WTC11 (cell line): ENCODE measurements around the gene RIMBP2.

Source experiments
- CTCF ChIP-seq: fragments of 200-600 bp; IDR thresholded peaks from 2 replicates; pipeline ENCODE4 v1.8.0; 2022; ENCODE audit warnings: antibody characterized with exemption
- FOXP1 ChIP-seq: sonication (generic); formaldehyde crosslinking; IDR thresholded peaks from 2 replicates; pipeline ENCODE4 v1.8.0; 2022; ENCODE audit warnings: missing genetic modification reagents, mild to moderate bottlenecking, moderate library complexity, borderline replicate concordance
- JUN ChIP-seq: sonication (generic); formaldehyde crosslinking; IDR thresholded peaks from 2 replicates; pipeline ENCODE4 v1.8.0; 2023; ENCODE audit warnings: mild to moderate bottlenecking, missing genetic modification reagents
- MYBL2 ChIP-seq: sonication (generic); formaldehyde crosslinking; IDR thresholded peaks from 2 replicates; pipeline ENCODE4 v1.8.1; 2023; ENCODE audit warnings: mild to moderate bottlenecking, moderate library complexity, missing genetic modification reagents
- NR1H2 ChIP-seq: sonication (generic); formaldehyde crosslinking; IDR thresholded peaks from 2 replicates; pipeline ENCODE4 v1.9.0; 2021; ENCODE audit warnings: mild to moderate bottlenecking, moderate library complexity, missing genetic modification reagents
- NR3C1 ChIP-seq: sonication (generic); formaldehyde crosslinking; conservative IDR thresholded peaks from 2 replicates; pipeline ENCODE4 v1.8.1; 2023; ENCODE audit warnings: low read depth, mild to moderate bottlenecking, missing genetic modification reagents
- STAT6 ChIP-seq: sonication (generic); formaldehyde crosslinking; conservative IDR thresholded peaks from 2 replicates; pipeline ENCODE4 v1.8.1; 2023; ENCODE audit warnings: mild to moderate bottlenecking, low read depth, missing genetic modification reagents, moderate library complexity
- TEAD4 ChIP-seq: sonication (generic); formaldehyde crosslinking; IDR thresholded peaks from 2 replicates; pipeline ENCODE4 v1.8.0; 2022; ENCODE audit warnings: mild to moderate bottlenecking, missing genetic modification reagents
- TF ChIP-seq, protein P1 (sequence below): sonication (generic); formaldehyde crosslinking; IDR thresholded peaks from 2 replicates; pipeline ENCODE4 v1.8.1; 2022; ENCODE audit warnings: mild to moderate bottlenecking, moderate library complexity, missing genetic modification reagents

DNA sequence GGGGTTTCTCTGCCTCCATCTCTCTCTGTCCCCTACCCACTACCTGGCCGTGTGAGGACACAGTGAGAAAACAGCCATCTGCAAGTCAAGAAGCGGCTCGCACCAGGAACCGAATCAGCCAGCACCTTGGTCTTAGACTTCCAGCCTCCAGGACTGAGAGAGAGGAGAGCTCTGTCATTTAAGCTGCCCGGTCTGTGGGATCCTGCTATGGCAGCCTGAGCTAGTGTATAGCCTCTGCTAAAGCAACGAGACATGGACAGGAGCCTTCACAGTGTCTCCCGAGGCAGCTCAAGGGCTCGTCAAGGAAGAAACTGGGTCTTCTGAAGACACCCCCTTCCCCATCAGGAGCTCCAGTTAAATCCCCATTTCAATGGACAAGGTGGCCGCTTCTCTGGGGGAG lies 192.9 kb downstream of the RIMBP2 start:
- TF ChIP-seq CTCF: no peak
- TF ChIP-seq JUN (CRISPR knock-in tag): no peak
- TF ChIP-seq FOXP1 (CRISPR knock-in tag): no peak
- TF ChIP-seq MYBL2: no peak
- no peak for TF ChIP-seq TEAD4
- TF ChIP-seq, protein P1, sequence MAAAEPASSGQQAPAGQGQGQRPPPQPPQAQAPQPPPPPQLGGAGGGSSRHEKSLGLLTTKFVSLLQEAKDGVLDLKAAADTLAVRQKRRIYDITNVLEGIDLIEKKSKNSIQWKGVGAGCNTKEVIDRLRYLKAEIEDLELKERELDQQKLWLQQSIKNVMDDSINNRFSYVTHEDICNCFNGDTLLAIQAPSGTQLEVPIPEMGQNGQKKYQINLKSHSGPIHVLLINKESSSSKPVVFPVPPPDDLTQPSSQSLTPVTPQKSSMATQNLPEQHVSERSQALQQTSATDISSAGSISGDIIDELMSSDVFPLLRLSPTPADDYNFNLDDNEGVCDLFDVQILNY: no peak
- no peak for TF ChIP-seq STAT6 (CRISPR knock-in tag)
- TF ChIP-seq NR1H2 (CRISPR knock-in tag): no peak
- TF ChIP-seq NR3C1 (CRISPR knock-in tag): no peak
